Subcutaneous abdominal adipose tissue (tissue), 5 donors: Measurements from ENCODE around the gene MIEF1.

Source experiments
- H3K27ac ChIP-seq: one replicate; pipeline ENCODE4 v1.7.0; 2013; ENCODE audit warnings: low read depth, mild to moderate bottlenecking, inconsistent platforms, low read length, moderate library complexity
- H3K27me3 ChIP-seq, 5 donors: one replicate each; pipeline ENCODE4 v1.7.0; 2013; ENCODE audit warnings: low read length in 5 of 5, inconsistent platforms in 1 of 5; ENCODE audit not compliant: control insufficient read depth in 5 of 5, insufficient read depth in 4 of 5
- H3K36me3 ChIP-seq, 5 donors: one replicate each; pipeline ENCODE4 v1.7.0; 2013; ENCODE audit warnings: low read length in 5 of 5; ENCODE audit not compliant: control insufficient read depth in 5 of 5, insufficient read depth in 5 of 5
- H3K4me1 ChIP-seq, 5 donors: one replicate each; pipeline ENCODE4 v1.7.0; 2013; ENCODE audit warnings: low read length in 5 of 5, mild to moderate bottlenecking in 3 of 5, moderate library complexity in 1 of 5; ENCODE audit not compliant: control insufficient read depth in 5 of 5, insufficient read depth in 5 of 5
- H3K4me3 ChIP-seq, 5 donors: one replicate each; pipeline ENCODE4 v1.7.0; 2013; ENCODE audit warnings: low read length in 5 of 5, low read depth in 1 of 5
- H3K9ac ChIP-seq, 5 donors: one replicate each; pipeline ENCODE4 v1.7.0; 2013; ENCODE audit warnings: low read length in 5 of 5, mild to moderate bottlenecking in 4 of 5, moderate library complexity in 3 of 5
- H3K9me3 ChIP-seq, 5 donors: one replicate each; pipeline ENCODE4 v1.7.0; 2013; ENCODE audit warnings: low read length in 5 of 5; ENCODE audit not compliant: control insufficient read depth in 5 of 5
- donor health status: healthy.
- donor health status: healthy.
- donor health status: healthy.
- donor health status: healthy.
- donor health status: healthy.

MIEF1 gene

GRCh38 chr22:39511226-39511625 is 9.1 kb downstream of the MIEF1 start:
- Histone ChIP-seq H3K36me3 (peaks cover 17 to 99% (median 78%) of the 10 kb centered on the region in 5 donors), H3K4me3 (no peak overlapping the region), H3K27ac (no peak overlapping the region), H3K4me1 (peaks cover 4 to 21% (median 20%) of the 10 kb centered on the region in 5 donors), H3K9me3 (no peaks in the 10 kb centered on the region), H3K9ac (no peak overlapping the region), H3K27me3 (no peaks in the 10 kb centered on the region)

GRCh38 chr22:39512026-39512425 is 9.9 kb downstream of the MIEF1 start:
- Histone ChIP-seq H3K9me3 (no peaks in the 10 kb centered on the region), H3K9ac (no peak overlapping the region), H3K27me3 (no peaks in the 10 kb centered on the region), H3K27ac (no peak overlapping the region), H3K4me3 (no peak overlapping the region), H3K4me1 (peaks cover 0 to 17% (median 12%) of the 10 kb centered on the region in 5 donors), H3K36me3 (peaks cover 14 to 96% (median 73%) of the 10 kb centered on the region in 5 donors)

GRCh38 chr22:39513791-39514190 is 11.7 kb downstream of the MIEF1 start:
- no peaks in the 10 kb centered on the region for H3K9me3 ChIP-seq
- no peak overlapping the region for H3K4me3 ChIP-seq
- H3K36me3 ChIP-seq: peaks cover 14 to 80% (median 64%) of the 10 kb centered on the region in 5 donors
- H3K27me3 ChIP-seq: no peaks in the 10 kb centered on the region
- no peak overlapping the region for H3K9ac ChIP-seq
- H3K4me1 ChIP-seq: peaks cover 0 to 25% (median 19%) of the 10 kb centered on the region in 5 donors
- H3K27ac ChIP-seq: no peak overlapping the region

GRCh38 chr22:39514373-39514973 is 12.4 kb downstream of the MIEF1 start:
- Histone ChIP-seq H3K27me3 (no peaks in the 10 kb centered on the region), H3K9ac (no peak overlapping the region), H3K4me3 (no peak overlapping the region), H3K4me1 (peaks cover 3 to 31% (median 25%) of the 10 kb centered on the region in 5 donors), H3K27ac (peak overlapping the region; percentile 15), H3K9me3 (no peaks in the 10 kb centered on the region), H3K36me3 (peaks cover 14 to 74% (median 59%) of the 10 kb centered on the region in 5 donors)

GRCh38 chr22:39515266-39516050 is 13.4 kb downstream of the MIEF1 start:
- H3K4me1 ChIP-seq: peaks cover 3 to 33% (median 26%) of the 10 kb centered on the region in 5 donors
- no peaks in the 10 kb centered on the region for H3K27me3 ChIP-seq
- no peak overlapping the region for H3K4me3 ChIP-seq
- no peak overlapping the region for H3K27ac ChIP-seq
- no peaks in the 10 kb centered on the region for H3K9me3 ChIP-seq
- no peak overlapping the region for H3K9ac ChIP-seq
- peaks cover 11 to 64% (median 54%) of the 10 kb centered on the region in 5 donors for H3K36me3 ChIP-seq

- Histone ChIP-seq H3K36me3 (peaks cover 7 to 58% (median 47%) of the 10 kb centered on the region in 5 donors), H3K4me1 (peaks cover 6 to 48% (median 40%) of the 10 kb centered on the region in 5 donors), H3K27ac (no peak overlapping the region), H3K9me3 (no peaks in the 10 kb centered on the region), H3K9ac (peak overlapping the region in 1 of 5 donors; percentile 37), H3K27me3 (no peaks in the 10 kb centered on the region), H3K4me3 (no peak overlapping the region)
Observed at GRCh38 chr22:39517470-39517869, 15.4 kb downstream of the MIEF1 start.

GRCh38 chr22:39518144-39518786 is 16.2 kb downstream of the MIEF1 start:
- Histone ChIP-seq H3K9ac (peak overlapping the region in 1 of 5 donors; percentile 99), H3K9me3 (no peaks in the 10 kb centered on the region), H3K27me3 (no peaks in the 10 kb centered on the region), H3K4me1 (peaks cover 14 to 56% (median 48%) of the 10 kb centered on the region in 5 donors), H3K27ac (peak overlapping the region; percentile 97), H3K4me3 (peak overlapping the region in 1 of 5 donors; percentile 98), H3K36me3 (peaks cover 7 to 58% (median 50%) of the 10 kb centered on the region in 5 donors)

- peak overlapping the region; percentile 82 to 99 (median 95) for H3K4me3 ChIP-seq
- peaks cover 7 to 55% (median 46%) of the 10 kb centered on the region in 5 donors for H3K36me3 ChIP-seq
- H3K27ac ChIP-seq: peak overlapping the region; percentile 97
- H3K27me3 ChIP-seq: no peaks in the 10 kb centered on the region
- peaks cover 18 to 62% (median 50%) of the 10 kb centered on the region in 5 donors for H3K4me1 ChIP-seq
- H3K9me3 ChIP-seq: no peaks in the 10 kb centered on the region
- peak overlapping the region; percentile 87 to 99 (median 96) for H3K9ac ChIP-seq
Observed at GRCh38 chr22:39518996-39519680, 17.0 kb downstream of the MIEF1 start.

GRCh38 chr22:39519681-39520225 is 17.7 kb downstream of the MIEF1 start:
- peaks cover 22 to 62% (median 53%) of the 10 kb centered on the region in 5 donors for H3K4me1 ChIP-seq
- H3K36me3 ChIP-seq: peaks cover 7 to 55% (median 46%) of the 10 kb centered on the region in 5 donors

More at GRCh38 chr22:39519681-39520225, 17.7 kb downstream of the MIEF1 start:
- Histone ChIP-seq H3K27me3 (no peaks in the 10 kb centered on the region), H3K27ac (peak overlapping the region; percentile 97), H3K9me3 (no peaks in the 10 kb centered on the region), H3K9ac (peak overlapping the region; percentile 87 to 99 (median 96)), H3K4me3 (peak overlapping the region; percentile 82 to 99 (median 95))
